Activated CD8-positive, alpha-beta memory T cell treated with anti-CD3 and anti-CD28 coated beads, Interleukin-2, amount 50 U/mL, for 24 hours (primary cell): ENCODE measurements around the gene LCMT2.
A peak's percentile ranks its signal among the peaks of the same experiment; 100 is the strongest.
"Not testable (repeated sequence)": the region's sequence is repeated elsewhere in the genome, so short reads cannot be mapped to it uniquely, and the experiment has no call there.

Source experiments
- DNase-seq: peaks from one replicate; pipeline ENCODE4 v3.0.0-alpha.2; 2020; ENCODE audit errors: extremely low read depth

Gene LCMT2

GRCh38 chr15:43316016-43316970, 14.1 kb downstream of the LCMT2 start:
- no peak for DNase-seq

GRCh38 chr15:43314171-43314570, 16.2 kb downstream of the LCMT2 start:
- no peak for DNase-seq

GRCh38 chr15:43312378-43312777, 18.0 kb downstream of the LCMT2 start:
- DNase-seq = no peak

GRCh38 chr15:43302205-43302817, 28.1 kb downstream of the LCMT2 start, which contains the start of gene TGM7:
TGM7 (minus strand) TSS chr15:43302255.
- no peak for DNase-seq

GRCh38 chr15:43299884-43300283, 30.5 kb downstream of the LCMT2 start:
- DNase-seq = no peak

- no peak for DNase-seq
Measured at GRCh38 chr15:43299411-43299810, 31.0 kb downstream of the LCMT2 start.

GRCh38 chr15:43294091-43294706, 36.2 kb downstream of the LCMT2 start:
- DNase-seq = no peak

GRCh38 chr15:43293432-43293831, 36.9 kb downstream of the LCMT2 start:
- DNase-seq = no peak

- no peak for DNase-seq
Measured at GRCh38 chr15:43292375-43293078, 37.8 kb downstream of the LCMT2 start.

- not testable (repeated sequence) for DNase-seq
Measured at GRCh38 chr15:43289656-43290055, 40.7 kb downstream of the LCMT2 start.

GRCh38 chr15:43287254-43287653, 43.1 kb downstream of the LCMT2 start:
- no peak for DNase-seq

GRCh38 chr15:43286074-43286473, 44.3 kb downstream of the LCMT2 start:
- DNase-seq = no peak

GRCh38 chr15:43285609-43286037, 44.8 kb downstream of the LCMT2 start:
- peak; percentile 18 for DNase-seq

GRCh38 chr15:43283526-43283925, 46.8 kb downstream of the LCMT2 start:
- DNase-seq = no peak

- DNase-seq = no peak
Measured at GRCh38 chr15:43281926-43282602, 48.3 kb downstream of the LCMT2 start.

GRCh38 chr15:43280996-43281395, 49.4 kb downstream of the LCMT2 start:
- no peak for DNase-seq

GRCh38 chr15:43279496-43279895, 50.9 kb downstream of the LCMT2 start:
- DNase-seq = no peak

GRCh38 chr15:43278869-43279268, 51.5 kb downstream of the LCMT2 start:
- no peak for DNase-seq

- no peak for DNase-seq
Measured at GRCh38 chr15:43277901-43278300, 52.5 kb downstream of the LCMT2 start.

- no peak for DNase-seq
Measured at GRCh38 chr15:43277231-43277823, 53.0 kb downstream of the LCMT2 start.
